HUES48 (cell line): Measurements from ENCODE around the gene ATP2A2.

ENCODE experiments used
- H3K27ac ChIP-seq: one replicate; pipeline ENCODE4 v1.7.0; 2013; ENCODE audit warnings: low read depth, low read length, inconsistent platforms
- H3K27me3 ChIP-seq: 2 replicates; pipeline ENCODE4 v1.6.1; 2013; ENCODE audit warnings: mild to moderate bottlenecking, low read length; ENCODE audit not compliant: control insufficient read depth, insufficient read depth
- H3K36me3 ChIP-seq: 2 replicates; pipeline ENCODE4 v1.6.1; 2013; ENCODE audit warnings: low read length; ENCODE audit not compliant: control insufficient read depth, insufficient read depth
- H3K4me1 ChIP-seq: 2 replicates; pipeline ENCODE4 v1.6.1; 2013; ENCODE audit warnings: mild to moderate bottlenecking, low read length; ENCODE audit not compliant: control insufficient read depth, insufficient read depth
- H3K4me3 ChIP-seq: 2 replicates; pipeline ENCODE4 v1.5.1; 2013; ENCODE audit warnings: mild to moderate bottlenecking, low read depth, low read length
- H3K9ac ChIP-seq: 2 replicates; pipeline ENCODE4 v1.6.1; 2013; ENCODE audit warnings: mild to moderate bottlenecking, low read depth, low read length, moderate library complexity
- H3K9me3 ChIP-seq: 2 replicates; pipeline ENCODE4 v1.6.1; 2013; ENCODE audit warnings: low read length; ENCODE audit not compliant: control insufficient read depth, insufficient read depth

ATP2A2 gene

DNA sequence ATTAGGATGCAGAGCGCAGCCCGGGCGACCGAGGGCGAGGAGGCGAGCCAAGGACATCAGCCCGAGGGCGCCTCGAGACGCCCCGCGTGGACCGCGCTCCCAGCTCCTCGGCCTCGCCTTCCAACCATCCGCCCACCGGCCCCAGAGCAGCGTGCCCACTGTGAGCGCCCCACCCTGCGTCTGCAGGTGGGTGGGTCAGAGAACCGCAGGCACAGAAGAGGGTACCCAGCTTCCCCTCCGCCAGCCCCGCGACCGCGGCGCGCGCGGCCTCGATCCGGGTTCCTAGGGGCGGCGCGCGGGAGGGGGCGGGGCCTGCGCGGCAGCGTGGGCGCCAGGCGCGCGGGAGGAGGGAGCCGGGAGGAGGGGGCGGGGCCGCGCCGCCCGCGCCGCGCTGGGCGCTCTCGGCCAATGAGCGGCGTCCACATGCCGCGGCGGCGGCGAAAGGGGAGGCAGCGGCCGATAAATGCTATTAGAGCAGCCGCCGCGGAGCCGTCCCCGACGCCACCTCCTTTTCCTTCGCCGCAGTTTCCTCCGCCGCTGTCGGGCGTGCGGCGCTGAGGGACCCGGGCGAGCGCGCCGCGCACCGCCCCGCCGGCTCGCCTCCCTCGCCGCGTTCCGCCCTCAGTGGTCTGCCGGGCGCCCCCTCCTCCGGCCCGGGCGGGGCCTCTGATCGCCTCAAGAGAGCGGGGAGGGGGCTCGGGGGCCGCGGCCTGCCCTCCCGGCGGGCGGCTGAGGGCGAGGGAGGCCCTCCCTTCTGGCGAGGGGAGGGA lies at the start of gene ATP2A2:
Gene ATP2A2 (plus strand): TSS at position 469 of the 770 bp plus-strand sequence. CDS start 543 bp downstream, outside the sequence.
- Histone ChIP-seq H3K4me3 (peak within 1 kb of the TSS; percentile 98), H3K4me1 (peaks cover 45% of the 10 kb centered on the region)

DNA sequence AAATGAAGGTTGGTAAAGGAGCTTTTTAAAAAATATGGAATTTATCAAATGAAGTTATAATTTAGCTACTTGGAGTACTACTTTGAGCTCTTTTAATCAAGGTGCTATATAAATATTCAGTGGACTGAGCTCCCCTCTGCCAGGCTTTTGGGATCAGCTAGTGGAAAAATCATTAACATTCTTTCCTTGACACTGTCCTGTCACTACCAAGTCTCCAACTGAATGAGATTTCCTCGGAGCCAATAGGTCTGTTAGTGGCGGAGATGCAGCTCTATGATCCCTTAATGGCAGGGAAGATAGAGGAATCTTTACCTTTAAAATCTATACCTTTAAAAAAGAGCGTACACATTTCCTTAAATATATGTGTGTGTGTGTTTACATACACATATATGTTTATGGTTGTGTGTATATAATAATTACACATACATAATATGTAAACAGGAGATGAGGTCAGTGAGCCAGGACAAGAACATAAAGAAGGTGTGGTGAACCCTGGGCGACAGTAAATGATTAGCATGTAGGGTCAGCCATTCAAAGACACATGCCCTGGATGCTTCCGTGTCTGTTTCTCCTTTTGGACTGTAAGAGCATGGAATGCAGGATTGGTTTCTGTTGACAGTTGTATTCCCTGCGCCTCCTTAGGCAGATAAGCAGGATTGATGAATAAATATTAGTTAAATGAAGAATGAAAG lies 47.7 kb upstream of the ATP2A2 start:
- H3K36me3 ChIP-seq = no peaks in the 10 kb centered on the region
- no peak overlapping the region for H3K4me3 ChIP-seq
- H3K9me3 ChIP-seq = no peaks in the 10 kb centered on the region
- no peak overlapping the region for H3K9ac ChIP-seq
- no peak overlapping the region for H3K27ac ChIP-seq
- no peaks in the 10 kb centered on the region for H3K4me1 ChIP-seq
- no peaks in the 10 kb centered on the region for H3K27me3 ChIP-seq

More for the DNA sequence above, at the start of gene ATP2A2:
- peak within 1 kb of the TSS; percentile 99 for H3K9ac ChIP-seq
- peaks cover 34% of the 10 kb centered on the region for H3K36me3 ChIP-seq
- no peaks in the 10 kb centered on the region for H3K9me3 ChIP-seq
- H3K27ac ChIP-seq = peak within 1 kb of the TSS; percentile 96
- peaks cover 7% of the 10 kb centered on the region; the same call in 1 of the 2 replicates for H3K27me3 ChIP-seq

DNA sequence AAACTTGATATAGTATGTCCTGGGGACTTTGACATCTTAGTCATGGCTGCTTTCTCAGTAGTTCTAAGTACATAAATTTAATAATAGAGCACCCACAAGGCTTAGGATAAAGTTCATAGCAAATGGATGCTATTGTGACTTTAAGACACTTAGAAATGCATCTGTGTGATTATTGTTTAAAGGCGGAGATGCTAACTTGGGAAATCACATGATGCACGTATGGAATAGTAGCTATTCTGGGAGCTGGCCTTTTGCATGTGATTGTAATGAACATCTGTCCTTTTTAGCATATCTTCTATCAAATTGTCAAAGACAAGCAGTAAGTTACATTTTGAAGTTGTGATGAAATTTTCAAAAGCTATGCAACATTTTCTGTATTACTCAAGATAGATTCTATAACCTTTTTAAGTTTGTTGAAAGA lies 46.7 kb upstream of the ATP2A2 start:
- Histone ChIP-seq H3K9me3 (no peaks in the 10 kb centered on the region), H3K4me1 (no peaks in the 10 kb centered on the region), H3K36me3 (no peaks in the 10 kb centered on the region), H3K4me3 (no peak overlapping the region), H3K27ac (no peak overlapping the region), H3K27me3 (no peaks in the 10 kb centered on the region), H3K9ac (no peak overlapping the region)

DNA sequence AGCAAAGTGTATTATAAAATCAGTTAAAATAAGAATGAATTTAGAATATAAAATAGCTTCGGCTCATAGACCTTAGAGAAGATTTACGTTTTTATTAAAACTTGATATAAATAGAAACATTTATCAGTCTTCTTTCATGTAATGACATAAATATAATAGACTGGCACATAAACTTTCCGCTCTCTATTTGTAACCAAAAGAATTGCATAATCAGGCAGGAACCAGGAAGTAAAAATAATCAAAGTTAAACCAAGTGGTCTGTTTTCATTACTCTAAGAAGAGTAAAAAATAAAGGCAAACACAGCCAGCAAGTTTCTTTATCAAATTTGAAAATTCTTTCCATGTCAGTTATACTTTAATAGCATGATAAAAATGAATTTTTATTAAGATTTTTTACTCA lies 46.3 kb upstream of the ATP2A2 start:
- no peaks in the 10 kb centered on the region for H3K36me3 ChIP-seq
- no peak overlapping the region for H3K4me3 ChIP-seq
- no peaks in the 10 kb centered on the region for H3K27me3 ChIP-seq
- no peak overlapping the region for H3K27ac ChIP-seq
- H3K4me1 ChIP-seq = no peaks in the 10 kb centered on the region
- H3K9ac ChIP-seq = no peak overlapping the region
- H3K9me3 ChIP-seq = no peaks in the 10 kb centered on the region

GRCh38 chr12:110235383-110235782 lies 45.7 kb upstream of the ATP2A2 start:
- Histone ChIP-seq H3K36me3 (no peaks in the 10 kb centered on the region), H3K9me3 (no peaks in the 10 kb centered on the region), H3K27me3 (no peaks in the 10 kb centered on the region), H3K9ac (no peak overlapping the region), H3K4me3 (no peak overlapping the region), H3K4me1 (no peaks in the 10 kb centered on the region), H3K27ac (no peak overlapping the region)

DNA sequence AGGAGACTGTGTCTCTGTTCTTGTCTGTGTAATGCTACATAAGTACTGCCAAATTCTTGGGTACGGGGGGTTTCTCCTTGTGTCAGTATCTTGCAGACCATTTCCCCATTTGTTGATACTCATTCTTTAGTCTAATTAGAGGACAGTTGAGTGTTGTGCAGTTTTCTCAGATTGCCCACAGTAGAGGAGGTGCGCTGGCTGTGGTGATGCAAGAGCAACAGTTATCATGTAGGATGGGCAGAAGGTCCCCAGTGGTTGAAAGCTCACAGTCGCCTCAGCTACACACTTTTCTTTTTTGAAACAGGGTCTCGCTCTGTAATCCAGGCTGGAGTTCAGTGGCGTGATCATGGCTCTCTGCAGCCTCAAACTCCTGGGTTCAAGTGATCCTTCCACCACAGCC lies 37.8 kb upstream of the ATP2A2 start:
- H3K4me3 ChIP-seq = no peak overlapping the region
- no peaks in the 10 kb centered on the region for H3K36me3 ChIP-seq
- H3K9me3 ChIP-seq = no peaks in the 10 kb centered on the region
- peaks cover 17% of the 10 kb centered on the region for H3K4me1 ChIP-seq
- H3K9ac ChIP-seq = no peak overlapping the region
- H3K27ac ChIP-seq = no peak overlapping the region
- no peaks in the 10 kb centered on the region for H3K27me3 ChIP-seq

DNA sequence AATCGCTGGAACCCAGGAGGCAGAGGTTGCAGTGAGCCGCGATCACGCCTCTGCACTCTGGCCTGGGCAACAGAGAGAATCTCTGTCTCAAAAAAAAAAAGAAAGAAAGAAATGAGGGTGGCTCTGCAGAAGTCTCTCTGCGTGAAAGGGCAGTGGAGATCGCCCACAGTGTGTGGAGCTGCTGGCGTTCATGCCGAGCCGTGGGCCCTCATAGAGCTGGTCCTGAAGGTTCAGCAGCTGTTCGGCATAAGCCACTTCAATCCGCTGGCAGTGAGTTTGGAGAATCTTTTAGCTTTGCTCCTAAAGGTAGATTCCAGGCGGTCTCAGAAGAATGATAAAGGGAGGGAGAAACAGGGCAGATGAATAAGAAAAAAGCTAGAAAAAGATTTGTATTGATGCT lies 36.7 kb upstream of the ATP2A2 start:
- H3K36me3 ChIP-seq = no peaks in the 10 kb centered on the region
- H3K9ac ChIP-seq = no peak overlapping the region
- no peaks in the 10 kb centered on the region for H3K27me3 ChIP-seq
- no peak overlapping the region for H3K27ac ChIP-seq
- no peak overlapping the region for H3K4me3 ChIP-seq
- peaks cover 17% of the 10 kb centered on the region for H3K4me1 ChIP-seq
- H3K9me3 ChIP-seq = no peaks in the 10 kb centered on the region

DNA sequence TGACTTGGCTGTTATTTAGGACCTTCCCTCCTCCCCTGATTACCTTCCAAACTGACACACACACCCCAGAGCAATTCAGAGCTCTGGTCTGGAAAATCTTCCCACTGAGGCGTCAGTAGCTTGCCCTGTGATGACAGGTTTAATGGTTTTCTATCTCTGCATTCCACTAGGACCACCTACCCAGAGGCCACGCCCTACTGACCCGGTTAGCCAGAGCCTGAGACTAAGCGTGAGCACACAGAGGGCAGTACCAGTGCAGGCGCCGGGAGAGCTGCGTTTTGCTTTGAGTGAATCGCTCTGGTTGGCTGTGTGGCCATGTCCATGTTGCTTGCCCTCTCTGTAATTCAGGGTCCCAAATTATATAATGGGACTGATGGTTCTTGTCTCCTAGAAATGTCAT lies 36.2 kb upstream of the ATP2A2 start:
- no peaks in the 10 kb centered on the region for H3K27me3 ChIP-seq
- H3K4me1 ChIP-seq = peaks cover 17% of the 10 kb centered on the region
- no peak overlapping the region for H3K9ac ChIP-seq
- no peaks in the 10 kb centered on the region for H3K36me3 ChIP-seq
- H3K9me3 ChIP-seq = no peaks in the 10 kb centered on the region
- H3K4me3 ChIP-seq = no peak overlapping the region
- no peak overlapping the region for H3K27ac ChIP-seq

DNA sequence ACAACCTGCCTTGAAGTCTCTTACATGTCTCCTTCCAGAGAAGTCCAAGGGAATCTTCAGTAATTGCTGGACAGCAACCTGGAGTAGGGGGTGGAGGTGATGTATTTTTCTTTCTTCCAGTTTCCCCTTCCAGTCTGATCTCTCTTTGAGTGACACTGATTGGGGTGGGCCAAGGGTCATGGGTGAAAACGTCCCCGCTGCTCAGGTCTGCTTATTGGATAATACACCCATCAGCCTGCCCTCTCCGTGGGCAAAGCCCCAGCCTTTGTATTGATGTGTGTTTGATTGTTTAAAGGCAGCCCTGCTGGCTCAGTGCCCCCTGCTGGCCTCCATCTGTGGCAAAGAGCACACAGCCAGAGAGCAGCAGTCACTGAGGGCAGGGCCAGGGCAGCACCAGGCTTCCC lies 35.7 kb upstream of the ATP2A2 start:
- Histone ChIP-seq H3K9me3 (no peaks in the 10 kb centered on the region), H3K27me3 (no peaks in the 10 kb centered on the region), H3K36me3 (no peaks in the 10 kb centered on the region), H3K4me1 (peaks cover 17% of the 10 kb centered on the region), H3K27ac (no peak overlapping the region), H3K9ac (no peak overlapping the region), H3K4me3 (no peak overlapping the region)

GRCh38 chr12:110246636-110247339 lies 34.3 kb upstream of the ATP2A2 start:
- Histone ChIP-seq H3K4me3 (no peak overlapping the region), H3K36me3 (no peaks in the 10 kb centered on the region), H3K27me3 (no peaks in the 10 kb centered on the region), H3K9me3 (no peaks in the 10 kb centered on the region), H3K4me1 (peaks cover 17% of the 10 kb centered on the region), H3K9ac (no peak overlapping the region), H3K27ac (peak overlapping the region; percentile 42)
